Activated CD4-positive, alpha-beta T cell treated with anti-CD3 and anti-CD28 coated beads, Interleukin-10, Interleukin-2, amounts not matched to agents 100 ng/mL and 50 ng/mL, durations not matched to agents 16 hours and 8 hours (primary cell): ENCODE data around the gene UBE2L3.
"Not testable (repeated sequence)": the region's sequence is repeated elsewhere in the genome, so short reads cannot be mapped to it uniquely, and the experiment has no call there.

Experiments
- DNase-seq: peaks from one replicate; pipeline ENCODE4 v3.0.0-alpha.2; 2020

The UBE2L3 gene

DNA sequence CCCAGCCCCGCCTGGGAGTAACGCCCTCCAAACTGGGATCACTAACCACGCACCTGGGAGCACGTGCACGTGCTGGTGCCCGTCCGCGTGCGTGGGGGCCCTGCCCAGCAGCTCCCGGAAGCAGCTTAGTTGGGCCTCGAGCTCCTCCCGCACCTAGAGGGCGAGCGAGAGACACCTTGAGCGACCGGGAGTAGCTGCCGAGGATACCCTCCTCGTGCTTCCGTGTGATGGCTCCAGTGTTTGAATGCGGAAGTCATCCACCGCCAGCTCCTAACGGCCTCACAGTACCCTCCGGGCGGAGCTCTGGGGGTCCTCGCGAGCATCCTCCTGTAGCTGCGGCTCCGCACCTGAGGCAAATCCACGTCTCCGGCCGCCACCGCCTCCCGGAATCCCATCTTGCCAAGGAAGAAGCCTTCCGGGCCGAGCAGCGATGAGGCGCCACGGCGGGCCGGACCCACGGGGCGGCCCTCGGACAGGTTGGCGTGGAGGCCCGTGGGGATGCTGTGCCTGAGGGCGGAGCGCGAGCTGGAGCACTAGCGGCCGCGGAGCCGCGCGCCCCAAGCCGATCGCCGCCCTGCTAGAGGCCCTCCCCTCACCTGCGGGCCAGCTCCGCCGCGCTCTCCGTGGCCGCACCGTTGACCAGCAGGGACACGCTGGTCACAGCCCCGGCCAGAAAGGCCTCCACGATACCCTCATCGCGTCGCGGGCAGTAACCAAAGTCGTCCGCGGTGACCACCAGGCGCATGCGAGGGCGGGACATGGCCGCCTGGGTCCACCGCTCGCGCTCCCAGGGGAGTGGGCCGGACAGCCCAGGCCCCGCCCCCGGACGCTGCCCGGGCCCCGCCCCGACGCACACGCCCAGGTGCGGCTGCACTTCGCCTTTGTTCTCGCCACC is 62.0 kb downstream of the UBE2L3 start, which contains the start of gene YDJC:
Gene YDJC (minus strand): TSS at position 768 of the 895 bp plus-strand sequence. CDS start 8 bp downstream, at position 760.
- peak; percentile 97 for DNase-seq

DNA sequence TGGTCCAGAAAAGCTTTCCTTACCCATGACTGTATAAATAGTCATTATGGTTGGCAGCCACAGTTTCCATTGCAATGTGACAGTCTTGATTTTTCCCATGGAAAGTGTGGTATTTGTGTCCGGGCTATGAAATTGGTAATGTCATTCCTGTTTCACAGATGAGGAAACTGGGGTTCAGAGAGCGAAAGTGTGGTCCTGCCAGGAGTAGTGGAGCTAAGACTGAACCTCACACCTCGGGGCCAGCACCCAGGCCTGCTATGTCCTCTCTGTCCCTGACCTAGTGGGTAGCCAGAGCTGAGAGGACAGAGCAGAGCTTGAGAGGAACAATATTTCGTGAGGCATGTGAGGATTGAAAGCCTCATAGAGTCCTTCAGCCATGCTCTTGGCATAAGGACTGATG is 63.5 kb downstream of the UBE2L3 start:
- DNase-seq: no peak

DNA sequence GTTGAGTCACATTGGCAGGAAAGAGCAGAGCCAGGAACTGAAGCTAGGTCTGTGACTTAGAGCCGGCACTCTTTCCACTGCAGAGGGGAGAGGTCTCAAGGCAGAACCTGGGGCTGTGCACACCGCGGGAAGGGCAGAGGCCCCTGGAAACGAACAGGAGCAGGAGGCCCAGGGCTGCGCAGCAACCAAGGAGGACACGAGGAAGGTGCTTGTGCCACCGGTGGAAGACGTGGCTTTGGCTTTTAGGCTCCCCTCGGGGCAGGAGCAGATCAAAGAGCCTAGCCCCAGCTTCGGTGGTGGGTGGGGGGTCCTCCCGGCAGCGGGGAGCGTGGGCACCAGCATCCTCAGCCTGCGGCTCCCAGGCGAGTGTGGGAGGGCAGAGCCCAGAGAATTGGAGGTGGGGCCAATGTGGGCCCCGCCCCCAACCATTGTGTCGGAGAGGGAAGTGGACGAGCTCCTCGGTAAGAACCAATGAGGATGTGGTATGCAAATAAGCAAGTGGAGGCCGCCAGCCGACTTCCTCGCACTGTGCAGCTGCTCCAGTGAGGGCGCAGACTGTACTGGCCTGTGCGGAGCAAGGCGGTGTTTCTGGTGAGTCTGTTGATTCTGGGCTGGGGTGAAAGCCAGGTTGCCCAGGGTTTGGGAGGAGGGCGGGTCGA is 64.9 kb downstream of the UBE2L3 start, which contains the start of gene CCDC116:
Gene CCDC116 (plus strand): TSS at position 524 of the 659 bp plus-strand sequence. CDS start 422 bp downstream, outside the sequence.
- DNase-seq: peak; percentile 80

DNA sequence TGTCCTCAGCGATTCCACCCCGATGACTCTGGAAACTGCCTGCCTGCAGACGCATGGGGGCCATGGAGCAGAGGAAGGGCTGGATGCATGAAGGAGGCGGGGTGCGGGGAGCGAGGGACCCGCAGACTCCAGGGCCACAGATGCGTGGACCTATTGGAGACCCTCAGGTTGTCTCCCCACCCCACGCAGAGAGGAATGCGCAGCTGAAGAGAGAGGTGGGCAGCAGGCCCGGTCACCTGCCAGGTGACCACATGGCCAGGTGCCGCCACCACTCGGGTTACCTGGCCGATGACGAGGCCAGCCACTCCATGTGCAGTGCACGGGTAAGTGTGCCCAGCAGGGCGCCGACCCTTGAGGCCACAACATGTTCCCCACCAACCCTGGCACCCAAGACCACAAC is 65.4 kb downstream of the UBE2L3 start:
- DNase-seq: no peak

DNA sequence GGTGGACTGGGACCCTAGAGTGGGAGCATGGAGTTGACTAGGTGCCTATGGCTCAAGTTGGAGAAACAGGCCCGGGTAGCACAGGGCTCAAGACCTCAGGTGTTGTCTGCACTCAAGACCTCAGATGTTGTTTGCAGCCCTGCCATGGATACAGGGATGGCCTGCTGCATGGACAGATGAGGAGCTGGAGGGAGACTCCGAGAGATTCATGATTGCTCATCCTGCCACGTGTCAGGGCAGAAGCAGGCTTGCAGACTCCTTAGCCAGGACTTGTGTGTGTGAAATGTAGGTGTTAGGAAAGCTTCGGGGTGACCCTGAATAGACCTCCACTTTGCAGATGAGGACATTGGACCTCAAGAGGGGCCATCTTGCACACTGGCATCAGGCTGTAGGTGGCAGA is 66.0 kb downstream of the UBE2L3 start:
- DNase-seq: no peak

DNA sequence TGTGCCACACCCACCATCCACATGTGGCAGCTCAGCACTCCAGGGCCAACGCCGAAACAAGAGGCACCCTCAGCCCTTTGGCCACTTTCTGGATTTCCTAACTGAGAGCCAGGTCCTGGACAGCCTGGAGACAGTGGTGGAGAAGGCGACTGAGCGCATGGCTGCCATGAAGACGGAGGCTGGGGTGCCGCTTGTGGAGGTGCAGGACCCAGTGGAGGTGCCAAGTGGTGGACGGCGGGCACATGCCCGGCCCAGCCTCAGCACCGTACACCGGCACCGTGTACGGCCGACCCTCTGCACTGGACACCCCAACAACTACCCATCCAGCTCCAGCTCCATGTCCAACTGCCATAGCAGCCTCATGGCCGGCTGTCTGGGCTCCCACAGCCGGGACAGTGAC is 66.6 kb downstream of the UBE2L3 start:
- DNase-seq: no peak

DNA sequence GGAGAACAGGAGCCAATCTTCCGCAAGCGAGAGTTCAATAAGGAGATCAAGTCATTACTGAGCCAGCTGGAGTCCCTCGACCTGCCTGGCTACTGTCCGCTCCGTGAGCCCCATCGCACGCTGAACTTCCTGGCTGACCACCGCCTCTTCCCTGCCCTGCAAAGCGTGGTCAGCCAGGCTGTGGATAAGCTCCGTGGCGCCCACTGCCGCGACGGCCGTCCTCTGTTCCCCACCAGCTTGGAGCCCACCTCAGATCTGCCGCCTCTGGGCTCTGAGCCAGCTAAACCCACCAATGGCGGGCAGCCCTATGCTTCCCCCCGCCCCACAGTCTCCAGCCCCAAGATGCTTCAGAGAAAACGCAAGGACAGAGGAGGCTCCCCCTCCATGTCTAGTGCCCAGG is 67.3 kb downstream of the UBE2L3 start:
- no peak for DNase-seq

DNA sequence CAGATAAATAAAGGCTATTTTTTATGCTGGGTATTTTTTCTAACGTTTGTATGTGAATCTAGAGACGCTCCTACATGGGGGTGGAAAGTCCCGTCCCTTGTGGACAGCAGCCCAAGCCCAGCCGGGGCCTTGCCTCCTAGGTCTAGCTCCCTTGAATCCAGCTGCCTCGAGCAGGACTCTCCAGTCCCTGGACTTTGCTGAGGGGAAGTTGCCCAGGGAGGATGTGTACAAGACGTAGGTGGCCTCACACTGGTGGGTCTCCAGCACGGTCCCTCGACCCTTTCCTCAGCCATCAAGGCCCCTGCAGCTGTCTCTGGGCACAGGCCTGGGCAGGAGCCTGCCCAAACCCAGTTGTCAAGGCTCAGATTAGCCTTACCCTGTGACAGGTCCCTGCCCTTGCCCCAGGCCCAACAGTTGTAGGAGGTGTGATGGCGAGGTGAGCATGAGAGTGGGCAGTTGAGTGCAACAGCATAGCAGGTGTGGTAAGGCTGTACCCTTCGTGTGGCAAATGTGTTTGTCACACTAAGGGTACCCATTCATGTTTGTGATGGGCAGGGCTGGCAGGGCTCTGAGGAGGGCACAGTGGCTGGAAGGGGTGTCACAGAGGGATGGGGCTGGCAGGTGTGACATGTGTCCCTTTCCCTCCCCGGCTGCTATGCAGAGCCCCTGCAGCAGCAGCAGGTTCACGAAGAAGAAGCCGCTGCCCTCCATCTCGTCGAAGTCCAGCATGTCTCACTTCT is 68.4 kb downstream of the UBE2L3 start:
- DNase-seq: no peak

DNA sequence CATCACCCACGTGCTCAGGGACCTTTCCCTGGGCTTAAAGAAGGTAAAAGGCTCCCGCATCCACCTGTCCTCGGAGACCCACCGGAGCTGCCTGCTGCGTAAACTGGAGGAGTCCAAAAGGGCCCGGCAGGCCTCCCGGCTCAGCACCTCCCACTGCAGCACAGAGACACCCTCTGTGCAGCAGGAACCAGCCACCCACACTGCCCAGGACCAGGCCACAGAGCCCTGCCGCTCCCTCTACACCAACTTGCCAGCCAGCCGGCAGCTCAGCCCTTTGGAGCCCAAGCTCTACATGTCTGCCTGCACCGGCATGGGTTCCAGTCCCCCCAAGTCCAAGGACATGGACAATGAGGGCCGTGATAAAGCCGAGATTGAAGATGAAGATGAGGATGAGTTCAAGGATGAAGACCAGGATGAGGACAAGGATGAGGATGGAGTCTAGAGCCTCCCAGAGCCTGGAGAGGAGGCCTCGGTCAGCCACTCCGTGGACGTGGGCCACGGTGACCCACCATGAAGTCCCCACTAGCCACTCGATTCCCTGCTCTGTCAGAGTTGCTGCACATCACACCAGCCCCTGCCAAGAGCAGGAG is 69.2 kb downstream of the UBE2L3 start:
- DNase-seq: no peak

DNA sequence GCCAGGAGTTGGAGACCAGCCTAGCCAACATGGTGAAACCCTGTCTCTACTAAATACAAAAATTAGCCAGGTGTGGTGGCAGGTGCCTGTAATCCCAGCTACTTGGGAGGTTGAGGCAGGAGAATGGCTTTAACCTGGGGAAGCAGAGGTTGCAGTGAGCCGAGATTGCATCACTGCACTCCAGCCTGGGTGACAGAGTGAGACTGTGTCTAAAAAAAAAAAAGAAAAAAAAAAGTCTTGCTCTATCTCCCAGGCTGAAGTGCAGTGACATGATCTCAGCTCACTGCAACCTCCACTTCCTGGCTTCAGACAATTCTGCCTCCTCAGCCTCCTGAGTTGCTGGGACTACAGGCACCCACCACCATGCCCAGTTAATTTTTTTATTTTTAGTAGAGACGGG is 69.9 kb downstream of the UBE2L3 start:
- not testable (repeated sequence) for DNase-seq

DNA sequence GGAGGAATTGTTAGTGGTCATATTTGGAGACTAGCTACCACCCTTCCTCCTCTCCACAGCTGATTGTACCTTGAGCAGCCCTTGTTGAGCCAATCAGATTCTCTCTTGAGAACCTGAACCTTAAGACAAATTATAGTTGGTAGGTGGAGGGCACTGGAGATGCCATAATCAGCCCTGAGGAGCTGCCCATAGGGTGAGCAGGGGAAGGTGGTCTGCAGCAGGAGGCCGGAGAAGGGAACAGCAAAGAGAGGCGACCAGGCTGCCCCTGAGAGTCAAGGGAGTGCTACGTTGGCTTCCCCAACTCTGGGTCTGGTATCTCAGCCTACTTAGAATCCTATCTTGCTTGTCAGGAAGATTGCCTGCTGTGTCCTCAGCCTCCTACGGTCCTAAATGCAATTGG is 71.8 kb downstream of the UBE2L3 start:
- no peak for DNase-seq

DNA sequence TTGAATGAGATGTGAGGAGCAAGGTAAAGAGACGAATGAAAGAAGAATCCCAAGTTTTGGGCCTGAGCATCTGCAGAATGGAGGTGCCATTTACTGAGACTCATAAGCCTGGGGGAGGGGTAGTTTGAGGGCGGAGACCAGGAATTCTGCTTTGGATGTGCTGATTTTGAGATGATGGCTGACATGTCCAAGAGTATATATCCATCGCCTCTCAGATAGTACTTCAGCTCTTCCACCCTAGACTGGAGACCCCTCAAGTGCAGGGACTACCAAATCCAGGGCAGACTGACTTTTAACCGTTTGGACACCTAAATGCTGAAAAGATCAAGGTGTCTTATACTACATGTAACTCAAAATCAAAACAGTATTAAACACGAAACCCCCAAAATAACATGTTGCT is 73.3 kb downstream of the UBE2L3 start:
- DNase-seq: no peak

DNA sequence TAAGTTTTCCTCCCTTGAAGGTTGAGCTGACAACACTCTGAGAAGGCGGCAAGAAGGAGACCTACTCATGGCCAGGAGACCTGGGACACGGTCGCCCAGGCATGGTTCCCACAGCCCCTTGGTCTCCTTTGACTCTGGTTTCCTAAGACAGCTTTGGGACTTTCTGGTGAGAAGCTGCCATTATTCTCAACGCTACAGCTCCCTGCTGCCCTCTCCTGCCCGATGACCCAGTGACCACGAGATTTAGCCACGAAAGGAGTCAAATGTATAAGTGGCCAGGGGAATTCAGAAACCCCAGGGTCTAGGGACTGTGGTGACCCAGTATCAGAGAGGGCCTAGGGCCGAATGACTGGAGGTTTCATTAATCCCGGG is 73.9 kb downstream of the UBE2L3 start:
- DNase-seq: no peak

DNA sequence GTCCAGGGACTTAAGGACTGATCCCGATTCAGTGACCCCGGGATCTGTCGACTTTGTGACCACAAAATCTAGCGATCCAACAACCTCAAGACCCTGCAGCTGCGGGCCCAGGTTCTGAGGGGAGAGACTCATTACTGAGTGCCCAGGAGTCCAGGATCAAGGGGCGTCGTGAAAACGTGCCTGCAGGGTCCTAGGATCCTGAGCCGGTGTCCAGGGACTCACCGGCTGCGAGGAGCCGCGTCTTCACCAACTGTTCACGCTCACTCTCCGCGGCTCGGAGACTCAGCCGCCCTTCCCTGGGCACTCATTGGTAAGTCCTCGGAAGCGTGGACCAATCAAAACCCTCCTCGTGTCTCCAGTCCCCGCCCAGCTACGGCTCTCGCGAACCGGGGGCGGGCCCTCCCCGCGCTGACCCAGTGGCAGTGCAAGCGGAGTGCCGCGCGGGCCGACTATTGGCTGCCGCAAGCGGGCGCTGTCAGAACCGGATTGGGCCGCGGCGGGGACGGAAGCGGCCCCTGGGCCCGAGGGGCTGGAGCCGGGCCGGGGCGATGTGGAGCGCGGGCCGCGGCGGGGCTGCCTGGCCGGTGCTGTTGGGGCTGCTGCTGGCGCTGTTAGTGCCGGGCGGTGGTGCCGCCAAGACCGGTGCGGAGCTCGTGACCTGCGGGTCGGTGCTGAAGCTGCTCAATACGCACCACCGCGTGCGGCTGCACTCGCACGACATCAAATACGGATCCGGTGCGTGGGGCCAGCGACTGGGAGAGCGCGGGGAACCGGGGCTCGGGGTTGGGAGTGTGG is 74.5 kb downstream of the UBE2L3 start, which contains the start of gene SDF2L1:
Gene SDF2L1 (plus strand): TSS at position 514 of the 795 bp plus-strand sequence. CDS start 35 bp downstream, at position 549.
- DNase-seq: peak; percentile 100

DNA sequence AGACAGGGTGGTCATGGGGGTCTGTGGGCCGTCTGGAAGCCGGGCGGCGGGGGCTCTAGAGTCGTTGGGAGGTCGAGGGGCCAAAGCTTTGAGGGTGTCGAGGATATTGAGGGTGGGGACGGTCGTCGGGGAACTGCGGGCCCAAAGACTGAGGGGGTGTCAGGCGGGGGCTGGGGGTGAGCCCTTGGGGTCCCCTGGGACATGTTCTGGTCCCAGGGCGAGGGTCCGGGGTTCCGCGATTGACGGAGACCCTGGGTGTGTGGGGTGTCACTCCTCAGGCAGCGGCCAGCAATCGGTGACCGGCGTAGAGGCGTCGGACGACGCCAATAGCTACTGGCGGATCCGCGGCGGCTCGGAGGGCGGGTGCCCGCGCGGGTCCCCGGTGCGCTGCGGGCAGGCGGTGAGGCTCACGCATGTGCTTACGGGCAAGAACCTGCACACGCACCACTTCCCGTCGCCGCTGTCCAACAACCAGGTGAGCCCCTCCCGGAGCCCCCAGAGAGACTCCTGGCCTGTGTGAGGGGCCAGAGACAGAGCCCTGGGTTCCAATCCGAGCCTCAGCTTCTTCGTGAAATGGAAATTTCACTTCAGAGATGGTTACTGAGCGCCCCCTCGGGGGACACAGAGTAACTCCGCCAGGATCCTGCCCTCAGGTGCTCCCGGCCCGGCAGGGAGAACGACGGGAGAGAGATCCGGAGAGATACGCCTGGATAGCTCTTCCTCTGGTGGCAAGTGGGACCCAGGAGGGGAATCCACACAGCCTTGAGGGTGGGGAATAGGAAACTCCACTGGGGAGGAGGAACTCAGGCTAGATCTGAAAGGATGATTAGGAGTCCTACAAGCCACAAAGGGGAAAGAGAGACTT is 75.3 kb downstream of the UBE2L3 start:
- peak; percentile 80 for DNase-seq

DNA sequence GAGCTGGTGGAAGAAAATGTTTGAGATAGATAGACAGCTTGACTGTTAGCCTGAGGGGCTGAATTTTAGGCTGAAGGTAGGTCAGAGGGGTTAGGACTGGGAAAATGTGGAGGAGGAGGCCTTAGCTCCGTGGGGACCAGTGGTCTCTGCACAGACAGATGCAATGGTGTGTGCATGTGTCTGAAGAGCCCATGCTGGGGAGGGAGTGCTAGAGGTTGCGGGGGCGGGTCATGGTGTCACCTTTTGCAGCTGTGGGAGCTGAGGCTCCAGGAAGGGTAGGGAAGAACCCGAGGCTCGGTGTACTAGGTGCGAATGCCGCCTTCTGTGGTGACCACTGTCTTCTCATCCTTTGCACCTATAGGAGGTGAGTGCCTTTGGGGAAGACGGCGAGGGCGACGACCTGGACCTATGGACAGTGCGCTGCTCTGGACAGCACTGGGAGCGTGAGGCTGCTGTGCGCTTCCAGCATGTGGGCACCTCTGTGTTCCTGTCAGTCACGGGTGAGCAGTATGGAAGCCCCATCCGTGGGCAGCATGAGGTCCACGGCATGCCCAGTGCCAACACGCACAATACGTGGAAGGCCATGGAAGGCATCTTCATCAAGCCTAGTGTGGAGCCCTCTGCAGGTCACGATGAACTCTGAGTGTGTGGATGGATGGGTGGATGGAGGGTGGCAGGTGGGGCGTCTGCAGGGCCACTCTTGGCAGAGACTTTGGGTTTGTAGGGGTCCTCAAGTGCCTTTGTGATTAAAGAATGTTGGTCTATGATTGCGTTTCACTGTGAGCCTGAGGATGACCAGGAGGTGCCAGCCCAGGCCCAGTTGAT is 76.2 kb downstream of the UBE2L3 start:
- DNase-seq: no peak

DNA sequence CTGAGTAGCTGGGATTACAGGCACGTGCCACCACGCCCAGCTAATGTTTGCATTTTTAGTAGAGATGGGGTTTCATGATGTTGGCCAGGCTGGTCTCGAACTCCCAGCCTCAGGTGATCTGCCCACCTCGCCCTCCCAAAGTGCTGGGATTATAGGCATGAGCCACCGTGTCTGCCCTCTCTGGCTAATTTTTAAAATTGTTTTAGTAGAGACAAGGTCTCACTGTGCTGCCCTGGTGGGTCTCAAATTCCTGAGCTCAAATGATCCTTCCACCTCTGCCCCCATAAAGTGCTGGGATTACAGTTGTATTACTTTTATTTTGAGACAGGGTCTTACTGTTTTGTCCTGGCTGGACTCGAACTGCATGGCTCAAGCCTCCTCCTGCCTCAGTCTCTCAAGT is 78.0 kb downstream of the UBE2L3 start:
- DNase-seq: not testable (repeated sequence)

DNA sequence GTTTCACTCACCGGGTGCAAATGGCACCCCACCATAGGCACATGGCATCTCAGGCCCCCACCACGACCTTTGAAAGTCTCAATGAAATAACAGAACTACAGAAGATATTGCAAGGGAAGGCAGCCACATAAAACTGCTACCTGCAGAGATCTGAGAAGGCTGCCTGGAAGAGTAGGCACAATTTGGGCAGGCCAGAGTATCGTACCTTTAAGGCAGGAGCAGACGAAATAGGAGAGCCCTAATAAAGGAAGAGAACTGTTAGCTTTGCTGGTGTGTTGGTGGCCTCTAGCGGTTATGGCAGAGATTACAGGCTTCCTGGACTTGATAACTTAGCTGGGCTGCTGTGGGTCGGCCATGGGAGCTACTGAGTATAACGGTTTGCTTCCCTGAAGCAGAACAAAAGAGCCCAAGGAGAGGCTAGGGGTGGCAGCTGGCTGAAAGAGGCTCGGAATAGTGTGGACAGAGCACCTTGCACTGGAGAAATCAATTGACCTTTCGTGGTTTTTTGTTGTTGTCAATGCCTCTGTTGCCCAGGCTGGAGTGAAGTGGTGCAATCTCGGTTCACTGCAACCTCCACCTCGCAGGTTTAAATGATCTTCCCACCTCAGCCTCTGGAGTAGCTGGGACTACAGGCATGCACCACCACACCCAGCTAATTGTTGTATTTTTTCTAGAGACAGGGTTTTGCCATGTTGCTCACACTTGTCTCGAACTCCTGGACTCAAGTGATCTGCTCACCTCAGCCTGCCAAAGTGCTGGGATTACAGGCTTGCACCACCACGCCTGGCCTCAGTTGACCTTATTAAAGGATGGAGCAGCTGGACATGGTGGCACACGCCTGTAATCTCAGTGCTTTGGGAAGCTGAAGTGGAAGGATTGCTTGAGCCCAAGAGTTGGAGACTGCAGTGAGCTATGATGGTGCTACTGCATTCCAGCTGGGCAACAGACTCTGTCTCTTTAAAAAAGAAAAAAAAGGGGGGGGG is 79.4 kb downstream of the UBE2L3 start:
- DNase-seq: peak; percentile 86

DNA sequence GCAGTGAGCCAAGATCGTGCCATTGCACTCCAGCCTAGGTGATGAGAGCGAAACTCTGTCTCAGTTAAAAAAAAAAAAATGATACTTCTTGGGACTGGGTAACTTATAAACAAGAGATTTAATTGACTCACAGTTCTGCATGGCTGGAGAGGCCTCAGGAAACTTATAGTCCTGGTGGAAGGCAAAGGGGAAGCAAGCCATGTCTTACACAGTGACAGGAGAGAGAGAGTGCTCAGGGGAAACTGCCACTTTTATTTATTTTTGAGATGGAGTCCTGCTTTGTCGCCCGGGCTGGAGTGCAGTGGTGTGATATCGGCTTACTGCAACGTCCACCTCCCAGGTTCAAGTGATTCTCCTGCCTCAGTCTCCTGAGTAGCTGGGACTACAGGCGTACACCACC is 82.8 kb downstream of the UBE2L3 start:
- DNase-seq: no peak
